Fibroblast of skin of left quadriceps (primary cell): ENCODE data around the gene GOLGA6C.
"Not testable (repeated sequence)": the region's sequence is repeated elsewhere in the genome, so short reads cannot be mapped to it uniquely, and the experiment has no call there.

Source experiments
- DNase-seq, 2 experiments: peaks; one replicate each; pipeline ENCODE4 v3.0.0-alpha.2; 2013; ENCODE audit warnings: low read depth in 2 of 2

Gene GOLGA6C

GRCh38 chr15:75227663-75228280, 30.4 kb upstream of the GOLGA6C start:
- no peak for DNase-seq

DNA sequence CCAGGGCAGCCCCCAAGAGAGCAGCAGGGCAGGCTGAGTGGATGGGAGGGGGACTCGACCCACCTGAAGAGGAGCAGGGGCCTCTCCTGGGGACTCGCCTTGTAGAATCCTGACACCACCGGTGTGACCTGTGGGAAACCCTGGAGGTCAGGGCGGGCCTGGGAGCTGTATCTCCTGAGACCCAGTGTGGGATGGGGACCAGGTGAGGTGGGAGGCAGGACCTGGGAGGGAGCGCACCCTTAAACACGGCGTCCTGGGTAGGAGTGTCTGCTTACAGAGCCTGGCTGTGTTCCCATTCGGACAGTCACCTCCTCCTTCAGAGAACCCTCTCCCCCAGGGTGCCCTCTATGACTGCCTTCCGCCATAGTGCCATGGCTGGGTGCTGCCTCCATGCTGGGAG, 29.3 kb upstream of the GOLGA6C start:
- no peak for DNase-seq

- no peak for DNase-seq
Observed at GRCh38 chr15:75229191-75230015, 28.7 kb upstream of the GOLGA6C start.

- DNase-seq, result no peak
Observed at GRCh38 chr15:75230016-75230343, 28.2 kb upstream of the GOLGA6C start.

DNA sequence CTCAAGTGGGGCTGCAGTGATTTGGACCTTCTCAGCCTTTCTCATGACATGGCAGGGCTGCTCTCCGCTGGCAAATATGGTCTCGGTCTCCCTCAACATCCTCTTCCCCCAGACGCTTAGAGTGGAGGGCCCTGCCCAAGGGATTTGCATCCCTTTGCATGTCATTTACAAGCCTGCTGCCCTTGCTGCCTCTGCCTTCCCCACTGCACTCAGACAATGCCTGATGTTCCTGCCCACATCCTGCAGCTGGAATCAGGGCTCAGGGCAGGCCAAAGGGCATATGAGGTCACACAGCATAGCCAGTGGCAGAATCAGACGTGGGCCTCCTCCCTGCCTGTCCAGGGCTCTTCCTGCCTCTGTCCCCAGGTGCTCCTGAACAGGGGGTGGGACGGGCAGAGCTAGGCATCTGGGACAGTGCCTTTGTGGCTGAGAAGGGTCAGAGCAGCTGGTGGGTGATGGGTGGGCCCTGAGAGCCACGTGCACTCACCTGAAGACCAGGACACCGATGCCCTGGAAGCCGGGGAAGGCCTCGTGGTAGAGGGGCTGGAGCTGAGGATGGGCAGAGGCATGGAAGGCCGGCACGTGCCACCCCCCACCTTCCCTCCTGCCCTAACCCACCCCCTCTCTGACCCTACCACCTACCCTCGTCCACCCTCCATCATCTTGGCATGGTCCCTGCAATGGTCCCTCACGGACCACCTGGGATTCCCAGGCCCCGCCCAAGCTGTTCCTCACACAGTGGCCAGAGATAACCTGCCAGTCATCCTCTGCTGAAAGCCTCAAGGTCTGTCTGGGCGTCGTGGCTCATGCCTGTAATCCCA, 27.4 kb upstream of the GOLGA6C start:
- DNase-seq, result no peak

- DNase-seq, result no peak
Observed at GRCh38 chr15:75231836-75232235, 26.3 kb upstream of the GOLGA6C start.

- no peak for DNase-seq
Observed at GRCh38 chr15:75232252-75232813, 25.8 kb upstream of the GOLGA6C start.

DNA sequence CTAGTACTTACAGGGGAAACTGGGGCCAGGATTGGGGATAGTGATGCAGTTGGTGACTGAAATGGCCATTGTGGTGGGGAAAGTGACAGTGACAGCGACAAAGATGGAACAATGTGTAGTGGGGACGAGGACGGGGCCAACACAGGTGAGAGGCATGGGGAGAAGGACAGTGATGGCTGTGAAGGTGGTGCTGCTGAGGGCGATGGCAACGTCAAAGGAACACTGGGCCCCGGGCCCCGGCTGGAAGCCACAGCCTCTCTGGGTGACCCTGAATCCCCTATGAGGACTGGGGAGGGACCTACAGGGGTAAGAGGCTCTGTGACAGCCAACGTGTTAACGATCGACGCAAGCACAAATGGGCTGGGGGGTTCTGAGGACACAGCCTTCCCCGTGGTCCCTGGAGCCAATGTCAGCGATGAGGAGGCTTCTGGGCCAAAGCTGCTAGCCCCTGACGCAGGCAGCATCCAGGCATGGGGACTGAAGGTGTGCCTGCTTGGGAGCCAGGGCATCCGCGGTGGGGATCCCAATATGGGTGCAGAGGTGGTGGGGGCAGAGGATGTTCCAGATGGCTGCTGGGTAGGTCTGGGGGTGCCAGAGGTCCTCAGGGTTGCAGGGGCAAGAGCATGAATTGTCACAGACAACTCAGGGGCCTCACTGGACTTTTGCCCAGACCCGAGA, 25.2 kb upstream of the GOLGA6C start:
- no peak for DNase-seq

DNA sequence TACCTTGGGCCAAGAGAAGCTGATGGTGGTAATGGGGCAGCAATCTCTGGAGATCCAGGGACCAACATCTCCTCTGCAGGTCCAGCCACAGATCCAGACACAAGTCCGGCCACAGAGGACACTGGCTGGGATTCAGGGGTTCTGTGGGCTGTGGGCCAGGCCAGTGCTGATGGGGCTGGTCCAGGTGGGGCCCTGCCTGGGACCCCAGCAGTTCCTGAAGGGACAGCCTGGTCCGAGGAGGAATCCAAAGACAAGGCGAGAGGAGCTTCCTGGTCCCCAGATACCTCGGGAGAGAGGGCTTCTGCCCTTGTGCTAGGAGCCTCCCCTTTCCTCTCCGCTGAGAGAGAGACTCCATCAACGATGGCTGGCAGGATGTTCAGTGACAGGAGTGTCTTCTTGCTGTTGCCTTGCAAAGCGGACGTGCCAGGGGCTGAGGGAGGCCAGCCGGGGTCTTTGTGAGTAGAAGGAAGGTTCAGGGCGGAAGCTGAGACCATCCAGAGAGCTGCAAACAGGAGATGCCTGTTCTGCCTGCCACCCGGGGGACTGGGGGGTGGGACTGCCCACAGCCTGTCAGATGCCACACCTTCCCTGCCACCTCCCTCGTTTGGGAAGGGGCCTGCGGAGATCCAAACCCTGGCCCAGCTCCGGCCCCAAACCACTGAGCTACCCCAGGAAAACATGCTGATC, 24.5 kb upstream of the GOLGA6C start:
- DNase-seq, result no peak

DNA sequence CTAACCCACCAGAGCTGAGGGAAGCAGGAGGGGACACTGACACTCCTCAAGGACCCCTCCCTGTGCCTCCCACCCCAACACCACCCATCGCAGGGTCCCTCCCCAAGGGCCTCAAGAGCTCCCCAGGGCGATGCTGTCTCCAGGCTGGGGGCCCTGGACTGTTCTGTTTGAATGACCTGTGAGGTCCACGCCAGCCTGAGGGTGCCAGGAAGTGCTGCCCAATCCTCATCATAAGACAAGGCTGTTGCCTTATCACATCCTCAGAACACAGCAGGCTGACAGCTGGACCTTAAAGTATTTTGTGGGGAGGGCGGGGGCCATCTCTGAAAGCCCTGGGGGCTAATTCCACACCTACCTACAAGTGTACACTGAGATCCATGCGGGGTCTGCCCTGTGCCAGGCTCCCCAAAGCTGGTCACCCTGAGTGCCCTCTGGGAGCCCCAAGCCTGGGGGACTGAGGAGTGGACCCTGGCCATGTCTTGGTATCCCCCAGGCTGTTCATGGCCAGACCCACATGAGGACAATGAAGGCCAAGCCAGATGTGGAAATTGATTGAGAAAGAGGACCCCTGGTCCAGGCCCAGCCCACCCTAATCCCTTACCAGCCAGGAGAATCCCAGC, 23.8 kb upstream of the GOLGA6C start:
- no peak for DNase-seq

GRCh38 chr15:75235051-75235673, 23.0 kb upstream of the GOLGA6C start:
- DNase-seq, result no peak

- no peak for DNase-seq
Observed at GRCh38 chr15:75235760-75236729, 22.1 kb upstream of the GOLGA6C start.

DNA sequence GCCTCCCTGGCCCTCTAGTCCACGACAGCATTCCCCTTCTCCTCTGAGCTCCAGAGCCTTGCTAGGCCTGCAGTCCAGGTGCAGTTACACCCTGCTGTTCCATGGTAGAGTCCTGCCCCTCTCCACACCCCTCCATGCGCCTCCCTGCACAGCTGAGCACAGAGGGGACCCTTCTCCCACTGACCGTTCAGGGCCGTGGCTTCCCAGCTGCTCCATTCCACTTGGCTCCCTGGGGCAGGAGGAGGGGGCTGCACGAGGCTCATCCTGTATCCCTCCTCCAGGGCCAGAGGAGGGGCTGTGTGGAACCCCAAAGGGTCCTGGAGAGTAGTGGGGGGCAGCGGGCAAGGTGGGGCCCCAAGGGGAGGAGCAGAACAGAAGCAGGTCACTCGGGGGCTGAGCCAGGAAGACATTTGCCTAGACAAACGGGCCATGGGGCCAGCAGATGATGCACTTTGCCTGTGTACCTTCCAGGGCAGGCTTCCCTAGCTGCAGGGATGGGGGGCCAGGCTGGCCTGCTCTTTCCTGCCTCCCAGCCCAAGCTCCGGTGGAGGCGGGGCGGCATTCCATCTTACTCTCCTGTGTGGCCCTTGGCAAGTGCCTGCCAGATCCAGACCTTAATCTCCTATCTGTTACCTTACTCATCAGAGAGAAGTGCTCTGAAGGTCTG, 20.7 kb upstream of the GOLGA6C start:
- no peak for DNase-seq

- DNase-seq, result no peak
Observed at GRCh38 chr15:75238150-75238549, 20.0 kb upstream of the GOLGA6C start.

DNA sequence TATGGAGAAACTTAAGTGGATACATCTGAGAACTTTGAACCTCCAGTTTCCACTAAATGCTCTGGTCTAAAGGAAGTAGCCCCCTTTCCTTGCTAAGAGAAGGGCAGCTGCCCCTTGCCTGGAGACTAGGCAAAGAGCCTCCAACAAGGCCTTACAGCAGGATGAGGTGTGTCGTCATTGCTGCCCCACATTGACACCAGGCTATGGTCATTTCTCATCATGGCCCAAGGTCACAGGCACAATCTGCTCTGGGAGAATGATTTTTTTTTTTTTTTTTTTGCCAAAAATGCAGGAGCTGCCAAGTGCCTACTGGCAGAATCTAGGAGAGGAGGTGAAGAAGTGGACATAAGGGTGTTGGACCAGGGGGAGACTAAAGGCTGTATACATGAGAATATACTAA, 12.4 kb upstream of the GOLGA6C start:
- not testable (repeated sequence) for DNase-seq

GRCh38 chr15:75248991-75249390, 9.1 kb upstream of the GOLGA6C start:
- not testable (repeated sequence) for DNase-seq

DNA sequence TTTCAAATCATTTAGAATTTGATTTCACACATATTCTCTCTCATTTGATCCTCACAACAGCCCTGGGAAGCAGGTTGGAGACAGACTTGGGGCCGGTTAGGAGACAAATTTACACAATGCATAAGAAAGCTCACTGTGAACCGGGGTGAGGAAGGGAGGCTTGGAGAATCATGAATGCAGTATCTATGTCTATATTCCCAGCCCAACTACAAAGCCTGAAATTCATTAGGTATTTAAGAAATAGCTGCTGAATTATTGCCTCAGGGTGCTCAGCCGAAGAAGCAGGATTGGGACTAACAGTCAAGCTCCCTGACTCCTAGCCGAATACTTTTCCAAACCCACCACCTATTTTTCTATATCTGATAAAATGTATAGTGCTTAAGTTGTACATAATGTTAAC, 8.4 kb upstream of the GOLGA6C start:
- DNase-seq, result no peak

- not testable (repeated sequence) for DNase-seq
Observed at GRCh38 chr15:75251343-75251742, 6.8 kb upstream of the GOLGA6C start.
